ENCODE data around the gene SH3RF2. TPM values are rescaled to one million over a fixed set of nuclear protein-coding genes. Genes with fewer than 3 reads are reported as not detected.
A peak's percentile ranks its signal among the peaks of the same experiment; 100 is the strongest.

SH3RF2 gene
- total and polyA plus RNA-seq, 9 of the 15 experiments (the other 6 are each of a cell fraction or from before 2014, with no cell fraction given), result 0.05 TPM; not detected in 8

DNA sequence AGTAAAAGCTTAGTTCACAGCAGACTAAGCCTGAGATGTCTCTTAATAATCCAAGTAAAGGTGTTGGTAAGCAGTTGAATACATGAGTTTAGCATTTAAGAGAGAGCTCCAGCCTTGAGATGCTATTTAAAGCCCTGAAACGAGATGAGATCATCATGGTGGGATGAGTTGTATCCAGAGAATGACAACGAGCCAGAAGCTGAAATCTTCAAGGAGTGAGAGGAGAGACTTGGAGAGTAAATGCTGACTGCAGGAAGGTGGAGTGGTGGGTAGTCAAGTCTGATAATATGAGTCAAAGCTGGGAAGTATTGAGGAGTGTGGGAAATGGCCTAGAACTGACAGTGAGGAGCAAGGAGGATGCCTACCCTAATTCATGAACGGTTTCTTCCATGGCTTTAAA, 115.3 kb downstream of the SH3RF2 start:
- peaks cover 0 to 4% of the 10 kb centered on the region in 2 experiments; a peak in 2 of 5 replicates for H3K27me3 ChIP-seq (ENCODE audit: control insufficient read depth in 2 of 2, insufficient read depth in 2 of 2, low read length in 2 of 2)
- no peaks in the 10 kb centered on the region for H3K9me1 ChIP-seq (ENCODE audit: control insufficient read depth, insufficient read depth, low read length)
- DNase-seq (ENCODE audit: extremely low read depth in 1 of 4, low spot score in 3 of 4), result no peak
- ChIA-PET CTCF (ENCODE audit: low intra/inter-chr PET ratio) (interaction anchor here (0.7 kb wide), 1 partner anchor 367 kb away, joined by 3 read pairs; no protein-coding TSS in a partner anchor), POLR2A (interaction anchor here (1.1 kb wide), 1 partner anchor 9 kb away, joined by 4 read pairs; no protein-coding TSS in a partner anchor)
- no peak overlapping the region for H3K27ac ChIP-seq (ENCODE audit: extremely low read depth, low read depth, low read length)
- H3K9ac ChIP-seq (ENCODE audit: insufficient read depth in 1 of 2, low read depth in 2 of 2, low read length in 2 of 2), result no peak overlapping the region
- no peaks in the 10 kb centered on the region for H4K20me1 ChIP-seq (replicated peaks; ENCODE audit: control insufficient read depth, insufficient read depth, low read length)
- no peaks in the 10 kb centered on the region; a peak in 1 of 5 replicates for H3K4me1 ChIP-seq (replicated peaks in 1 of 2; ENCODE audit: control insufficient read depth in 2 of 2, insufficient read depth in 2 of 2, low read length in 2 of 2)
- no peaks in the 10 kb centered on the region for H3K9me3 ChIP-seq (replicated peaks; ENCODE audit: control insufficient read depth, insufficient read depth, low read depth, low read length)
- no peaks in the 10 kb centered on the region for H3K36me3 ChIP-seq (ENCODE audit: control insufficient read depth, insufficient read depth, low read length)
- no peaks in the 10 kb centered on the region for H3K79me2 ChIP-seq (ENCODE audit: control insufficient read depth, insufficient read depth, low read length)
- no peak for ATAC-seq
- no peak for TF ChIP-seq KLF16 (IDR thresholded peaks at IDR 0.05)
- 0% methylated on average over 3 of the region's 3 CpGs for WGBS (ENCODE audit: insufficient coverage, low coverage, missing lambda C conversion rate)
- no TSS peak for BruUV-seq (replicated peaks)
- H2AFZ ChIP-seq (ENCODE audit: low read depth, low read length), result no peak overlapping the region
- H3K4me3 ChIP-seq, result no peak overlapping the region
- FAIRE-seq, result no peak
- H3K4me2 ChIP-seq (ENCODE audit: insufficient read depth, low read length), result no peak overlapping the region
- intact Hi-C loops (cut with micrococcal nuclease) (loop anchor here (5.0 kb wide), 1 partner anchor 376 kb away; no protein-coding TSS in a partner anchor), in situ Hi-C loops (cut with MboI) (loop anchor here (10.0 to 25.0 kb wide), 2 partner anchors 367 to 1839 kb away; no protein-coding TSS in a partner anchor)

DNA sequence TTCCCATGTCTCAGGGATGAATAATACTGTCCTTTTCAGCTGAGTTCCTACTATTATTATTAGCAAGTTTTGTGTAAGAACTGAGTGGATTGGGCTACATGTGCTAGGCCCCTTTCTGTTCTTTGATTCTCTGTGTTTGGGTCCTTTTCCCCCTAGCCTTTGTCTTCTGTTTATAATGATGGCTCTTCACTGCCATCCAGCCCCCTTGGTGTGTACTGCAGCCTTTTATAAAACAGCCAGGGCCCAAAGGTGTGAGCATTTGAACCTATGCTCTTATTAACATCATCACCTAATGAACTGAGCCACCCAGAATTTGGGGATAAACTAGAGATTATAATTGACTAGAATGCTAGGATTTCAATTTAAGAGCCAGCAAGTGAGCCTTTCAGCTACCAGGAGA, 116.4 kb downstream of the SH3RF2 start:
- BruUV-seq (replicated peaks), result no TSS peak
- Histone ChIP-seq H2AFZ (ENCODE audit: low read depth, low read length) (no peak overlapping the region), H3K4me2 (ENCODE audit: insufficient read depth, low read length) (no peak overlapping the region), H3K9me1 (ENCODE audit: control insufficient read depth, insufficient read depth, low read length) (no peaks in the 10 kb centered on the region), H4K20me1 (replicated peaks; ENCODE audit: control insufficient read depth, insufficient read depth, low read length) (no peaks in the 10 kb centered on the region), H3K27ac (ENCODE audit: extremely low read depth, low read depth, low read length) (no peak overlapping the region), H3K27me3 (ENCODE audit: control insufficient read depth in 2 of 2, insufficient read depth in 2 of 2, low read length in 2 of 2) (peaks cover 0 to 4% of the 10 kb centered on the region in 2 experiments; a peak in 3 of 5 replicates), H3K4me1 (replicated peaks in 1 of 2; ENCODE audit: control insufficient read depth in 2 of 2, insufficient read depth in 2 of 2, low read length in 2 of 2) (no peaks in the 10 kb centered on the region; a peak in 1 of 5 replicates), H3K79me2 (ENCODE audit: control insufficient read depth, insufficient read depth, low read length) (no peaks in the 10 kb centered on the region), H3K9me3 (replicated peaks; ENCODE audit: control insufficient read depth, insufficient read depth, low read depth, low read length) (no peaks in the 10 kb centered on the region), H3K36me3 (ENCODE audit: control insufficient read depth, insufficient read depth, low read length) (no peaks in the 10 kb centered on the region), H3K9ac (ENCODE audit: insufficient read depth in 1 of 2, low read depth in 2 of 2, low read length in 2 of 2) (no peak overlapping the region), H3K4me3 (no peak overlapping the region)
- POLR2A ChIA-PET, result no interaction called here
- DNase-seq (ENCODE audit: extremely low read depth in 1 of 4, low spot score in 3 of 4) (peak; percentile 26 to 38 (median 31)), ATAC-seq (peak; percentile 76), FAIRE-seq (peak; percentile 23)
- in situ Hi-C loops (cut with MboI), result loop anchor here (10.0 to 25.0 kb wide), 2 partner anchors 368 to 1840 kb away; no protein-coding TSS in a partner anchor
- intact Hi-C loops (cut with micrococcal nuclease), result loop anchor here (1.0 to 5.0 kb wide), 2 partner anchors 78 to 375 kb away; no protein-coding TSS in a partner anchor
- CTCF ChIA-PET (ENCODE audit: low intra/inter-chr PET ratio), result interaction anchor here (1.0 kb wide), 1 partner anchor 1849 kb away, joined by 4 read pairs; no protein-coding TSS in a partner anchor
- TF ChIP-seq BHLHE40 (IDR thresholded peaks at IDR 0.05; ENCODE audit: low read length) (no peak), RAD21 (CRISPR knock-in tag; conservative IDR thresholded peaks at IDR 0.05 in 1 of 2, IDR thresholded peaks at IDR 0.05 in 1 of 2) (peak; percentile 16 to 66; a peak in 3 of 4 replicates), CTCF (IDR thresholded peaks at IDR 0.05 in 2 of 3, conservative IDR thresholded peaks at IDR 0.05 in 1 of 3; ENCODE audit: insufficient read depth in 2 of 3, low read depth in 1 of 3, low read length in 3 of 3) (peak; percentile 51 to 57 (median 53); a peak in 5 of 6 replicates)
- TF ChIP-seq, protein P1, sequence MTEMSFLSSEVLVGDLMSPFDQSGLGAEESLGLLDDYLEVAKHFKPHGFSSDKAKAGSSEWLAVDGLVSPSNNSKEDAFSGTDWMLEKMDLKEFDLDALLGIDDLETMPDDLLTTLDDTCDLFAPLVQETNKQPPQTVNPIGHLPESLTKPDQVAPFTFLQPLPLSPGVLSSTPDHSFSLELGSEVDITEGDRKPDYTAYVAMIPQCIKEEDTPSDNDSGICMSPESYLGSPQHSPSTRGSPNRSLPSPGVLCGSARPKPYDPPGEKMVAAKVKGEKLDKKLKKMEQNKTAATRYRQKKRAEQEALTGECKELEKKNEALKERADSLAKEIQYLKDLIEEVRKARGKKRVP (CRISPR knock-in tag; IDR thresholded peaks at IDR 0.05), result no peak

Data from K562 (cell line).